ENCODE measurements around the gene RPL12.
"Not testable (repeated sequence)": the region's sequence is repeated elsewhere in the genome, so short reads cannot be mapped to it uniquely, and the experiment has no call there.

The RPL12 gene

GRCh38 chr9:127470662-127471061 lies 19.5 kb upstream of the RPL12 start:
- DNase-seq (ENCODE audit: low read depth in 1 of 2, low spot score in 1 of 2), result no peak

GRCh38 chr9:127467621-127468020 lies 16.4 kb upstream of the RPL12 start:
- DNase-seq (ENCODE audit: low read depth in 1 of 2, low spot score in 1 of 2), result no peak

DNA sequence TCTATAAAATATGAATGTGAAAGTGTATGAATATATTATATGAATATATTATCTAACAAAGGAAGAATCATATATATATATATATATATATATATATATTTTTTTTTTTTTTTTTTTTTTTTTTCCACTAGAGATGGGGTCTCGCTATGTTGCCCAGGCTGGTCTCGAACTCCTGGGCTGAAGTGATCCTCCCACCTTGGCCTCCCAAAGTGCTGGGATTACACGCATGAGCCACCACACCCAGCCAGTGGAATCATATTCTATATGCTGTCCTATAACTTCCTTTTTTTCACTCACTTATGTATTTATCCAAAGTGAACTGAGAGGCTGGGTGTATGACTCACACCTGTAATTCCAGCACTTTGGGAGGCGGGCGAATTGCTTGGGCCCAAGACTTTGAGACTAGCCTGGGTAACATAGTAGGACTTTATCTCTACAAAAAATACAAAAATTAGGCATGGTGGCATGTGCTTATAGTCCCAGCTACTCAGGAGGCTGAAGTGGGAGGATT lies 15.3 kb upstream of the RPL12 start:
- not testable (repeated sequence) for DNase-seq (ENCODE audit: low read depth in 1 of 2, low spot score in 1 of 2)

- no peak for DNase-seq (ENCODE audit: low read depth in 1 of 2, low spot score in 1 of 2)
Observed at GRCh38 chr9:127463911-127464310, 12.7 kb upstream of the RPL12 start.

- no peak for DNase-seq (ENCODE audit: low read depth in 1 of 2, low spot score in 1 of 2)
Observed at GRCh38 chr9:127463382-127463781, 12.2 kb upstream of the RPL12 start.

GRCh38 chr9:127458921-127459320 lies 7.7 kb upstream of the RPL12 start:
- no peak for DNase-seq (ENCODE audit: low read depth in 1 of 2, low spot score in 1 of 2)

GRCh38 chr9:127457191-127457878 lies 6.1 kb upstream of the RPL12 start:
- no peak for DNase-seq (ENCODE audit: low read depth in 1 of 2, low spot score in 1 of 2)

GRCh38 chr9:127455324-127455992 lies 4.3 kb upstream of the RPL12 start:
- no peak for DNase-seq (ENCODE audit: low read depth in 1 of 2, low spot score in 1 of 2)

DNA sequence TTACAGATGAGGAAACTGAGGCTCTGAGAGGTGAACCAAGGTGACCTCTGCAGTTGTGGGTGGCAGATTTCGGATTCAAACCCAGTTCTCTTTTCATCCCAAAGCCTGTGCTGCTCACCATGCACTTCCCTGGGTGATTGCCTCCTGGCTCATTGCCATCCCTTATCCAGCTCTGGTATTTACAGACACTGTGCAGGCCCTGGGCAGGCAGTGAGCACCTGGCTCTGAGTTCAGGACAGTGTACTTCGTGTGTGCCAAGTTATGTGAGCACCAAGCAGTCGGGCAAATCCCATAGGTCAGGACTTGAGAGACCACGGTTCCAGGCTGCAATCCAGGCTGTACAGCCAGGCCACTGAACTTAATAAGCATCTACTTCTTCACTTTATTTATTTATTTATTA lies 1.5 kb upstream of the RPL12 start:
- DNase-seq (ENCODE audit: low read depth in 1 of 2, low spot score in 1 of 2), result no peak

DNA sequence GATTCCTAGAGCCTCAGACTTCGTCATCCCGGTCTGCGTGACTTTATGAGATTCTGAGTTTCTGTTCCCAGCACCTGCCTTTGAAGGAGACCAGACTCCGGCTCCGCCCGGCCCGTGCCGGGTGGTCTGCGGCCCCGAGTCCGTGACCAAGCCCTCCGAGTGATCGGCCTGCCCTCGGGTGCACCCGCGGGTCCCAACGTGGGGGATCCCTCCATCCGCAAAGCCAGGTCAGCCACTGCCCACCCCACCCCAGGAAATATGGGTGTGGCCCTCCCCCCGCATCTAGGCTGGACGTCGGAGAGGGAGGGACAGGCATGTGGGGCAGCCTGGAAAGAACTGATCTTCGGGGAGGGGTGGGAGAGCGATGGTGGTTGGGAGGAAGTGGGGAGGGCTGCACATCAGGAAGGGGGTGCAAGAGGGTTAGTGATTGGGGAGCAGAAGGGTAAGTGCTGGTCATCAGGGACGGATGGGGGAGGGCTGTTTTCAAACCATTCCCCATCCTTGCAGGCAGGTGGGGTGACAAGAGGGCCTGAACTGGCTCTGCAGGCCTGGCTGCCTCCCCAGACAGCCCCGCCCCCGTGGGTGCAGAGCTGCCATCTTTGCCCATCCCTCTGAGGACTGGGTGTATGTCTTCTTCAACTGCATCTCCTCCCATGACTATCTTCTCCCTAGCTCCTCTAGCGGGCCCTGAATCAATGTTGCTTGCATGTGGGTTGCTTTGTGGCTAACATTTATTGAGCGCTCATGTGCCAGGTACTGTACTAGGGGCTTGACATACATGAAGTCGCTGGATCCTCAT lies 851 bp upstream of the RPL12 start:
- DNase-seq (ENCODE audit: low read depth in 1 of 2, low spot score in 1 of 2), result no peak

- no peak for DNase-seq (ENCODE audit: low read depth in 1 of 2, low spot score in 1 of 2)
Observed at GRCh38 chr9:127451608-127451857, 327 bp upstream of the RPL12 start.

- no peak for DNase-seq (ENCODE audit: low read depth in 1 of 2, low spot score in 1 of 2)
Observed at GRCh38 chr9:127450243-127450760, 904 bp downstream of the RPL12 start.

DNA sequence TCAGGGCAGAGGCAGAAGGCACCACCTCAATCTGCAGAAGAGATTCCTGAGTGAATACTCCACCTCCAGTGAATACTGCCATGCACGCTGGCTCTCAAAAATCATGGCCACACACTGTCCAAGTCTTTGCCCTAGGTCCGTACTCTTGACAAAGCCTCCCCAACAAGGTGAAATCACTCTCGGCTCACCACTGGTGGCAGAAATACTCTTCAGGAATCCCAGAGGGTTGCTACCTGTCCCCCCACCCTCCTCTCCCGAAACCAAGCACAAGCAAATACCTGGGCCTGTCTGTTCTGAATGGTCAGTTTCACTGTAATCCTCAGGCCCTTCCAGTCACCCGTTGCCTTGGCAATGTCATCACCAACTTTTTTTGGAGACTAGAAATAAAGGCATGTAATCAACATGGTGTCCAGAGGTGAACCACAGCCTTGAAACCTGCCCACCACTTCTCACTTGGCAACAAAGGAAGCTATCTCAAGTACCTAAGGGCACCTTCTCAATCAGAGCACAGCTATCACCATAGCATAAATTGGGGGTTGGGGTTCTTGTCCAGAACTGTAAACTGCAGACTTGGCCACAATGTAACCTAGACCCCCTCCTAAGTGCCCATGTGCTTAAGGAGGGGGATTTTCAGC lies 1.8 kb downstream of the RPL12 start:
- DNase-seq (ENCODE audit: low read depth in 1 of 2, low spot score in 1 of 2), result no peak

DNA sequence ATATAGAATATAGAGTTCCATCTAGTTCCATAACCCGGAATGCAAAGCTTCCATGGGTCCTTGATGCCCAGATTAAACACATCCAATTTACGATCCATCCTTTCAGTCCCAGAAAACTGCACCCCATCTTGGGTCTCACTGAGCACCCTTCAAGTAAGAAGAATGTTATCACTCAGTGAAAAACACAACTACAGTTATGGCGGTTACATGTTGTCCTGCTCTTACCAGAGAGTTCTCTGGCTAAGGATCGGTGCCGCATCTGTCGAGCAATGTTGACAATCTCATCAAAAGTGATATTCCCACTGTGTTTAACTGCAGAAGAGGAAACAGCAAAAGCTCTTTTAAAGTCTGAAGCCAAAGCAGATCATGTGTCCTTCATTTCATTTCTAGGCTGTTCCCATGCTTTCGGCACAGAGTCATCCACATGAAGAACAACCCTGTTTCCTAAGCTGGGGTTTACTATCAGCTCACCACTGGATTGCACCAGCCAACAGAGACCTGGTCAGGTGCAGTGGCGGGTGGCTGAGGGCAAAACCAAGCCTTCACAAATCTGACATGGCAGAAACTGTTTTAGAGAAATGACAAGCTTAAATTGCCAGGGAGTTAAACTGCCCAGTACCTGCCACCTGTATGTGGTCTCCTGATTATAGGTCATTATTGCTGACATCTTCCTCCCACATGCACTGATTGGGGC lies 2.9 kb downstream of the RPL12 start:
- no peak for DNase-seq (ENCODE audit: low read depth in 1 of 2, low spot score in 1 of 2)

DNA sequence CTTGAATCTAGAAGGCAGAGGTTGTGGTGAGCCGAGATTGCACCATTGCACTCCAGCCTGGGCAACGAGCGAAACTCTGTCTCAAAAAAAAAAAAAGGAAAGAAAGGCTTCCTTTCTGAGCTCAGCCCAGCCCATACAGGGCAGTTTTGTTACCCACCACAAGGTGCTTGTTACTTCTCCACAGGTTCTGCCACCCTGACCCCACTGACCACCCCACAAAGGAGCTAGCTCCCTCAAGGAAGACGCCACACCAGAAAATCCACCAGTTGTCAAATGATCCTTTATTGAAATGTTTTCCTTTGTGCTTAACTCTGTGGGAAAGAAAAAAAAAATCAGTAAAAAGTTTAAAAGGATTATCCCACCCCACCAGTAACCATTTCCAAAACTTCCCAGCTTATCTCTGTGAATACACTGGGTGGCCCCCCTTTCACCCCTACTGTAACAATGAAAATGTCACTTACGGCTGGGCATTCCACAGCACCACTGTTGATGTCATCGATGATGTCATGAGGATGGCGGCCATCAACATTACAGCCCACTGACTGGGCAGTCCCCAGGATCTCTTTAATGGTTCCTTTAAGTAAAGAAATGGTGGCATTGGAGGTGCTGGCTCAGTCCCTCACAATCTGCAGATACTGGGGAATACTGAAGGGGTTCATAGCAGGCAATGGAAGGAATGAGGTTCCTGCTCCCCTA lies 3.6 kb downstream of the RPL12 start:
- no peak for DNase-seq (ENCODE audit: low read depth in 1 of 2, low spot score in 1 of 2)

- no peak for DNase-seq (ENCODE audit: low read depth in 1 of 2, low spot score in 1 of 2)
Observed at GRCh38 chr9:127446713-127447415, 4.3 kb downstream of the RPL12 start.

DNA sequence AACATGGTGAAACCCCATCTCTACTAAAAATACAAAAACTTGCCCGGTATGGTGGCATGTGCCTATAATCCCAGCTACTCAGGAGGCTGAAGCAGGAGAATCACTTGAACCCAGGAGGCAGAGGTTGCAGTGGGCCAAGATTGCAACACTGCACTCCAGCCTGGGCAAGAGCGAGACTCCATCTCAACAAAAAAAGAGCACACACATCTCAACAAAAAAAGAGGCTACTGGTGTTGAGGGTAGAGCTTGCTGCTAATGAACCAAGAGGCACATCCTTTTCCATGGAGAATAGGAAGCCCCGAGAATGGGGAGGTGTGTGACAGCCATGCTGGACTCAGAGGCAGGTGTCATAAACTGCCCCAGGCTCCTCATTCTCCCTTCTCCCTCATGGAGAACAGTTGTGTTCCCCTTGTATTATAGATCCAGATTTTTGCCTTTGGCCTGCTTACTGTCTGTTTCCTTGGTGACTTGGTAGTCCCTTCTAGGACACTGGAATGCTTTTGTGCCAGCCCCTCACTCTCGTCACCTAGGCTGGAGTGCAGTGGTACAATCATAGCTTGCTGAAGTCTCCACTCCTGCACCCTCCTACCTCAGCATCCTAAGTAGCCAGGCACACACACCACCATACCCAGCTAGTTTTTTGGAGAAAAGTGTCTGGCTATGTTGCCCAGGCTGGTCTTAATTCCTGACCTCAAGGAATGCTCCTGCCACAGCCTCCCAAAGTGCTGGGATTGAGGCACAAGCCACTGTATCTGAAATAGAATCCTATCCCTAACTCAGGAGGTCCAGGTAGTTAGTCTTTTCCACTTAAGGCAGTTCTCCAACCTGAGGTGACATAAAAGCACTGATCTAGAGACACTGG lies 5.1 kb downstream of the RPL12 start:
- DNase-seq (ENCODE audit: low read depth in 1 of 2, low spot score in 1 of 2), result no peak

GRCh38 chr9:127444921-127445850 lies 6.0 kb downstream of the RPL12 start:
- no peak for DNase-seq (ENCODE audit: low read depth in 1 of 2, low spot score in 1 of 2)

Data from activated T-helper 1 cell treated with anti-CD3 and anti-CD28 coated beads, Interleukin-2, amount 50 U/mL, for 16 hours (primary cell).